ENCODE measurements around the gene SEMA5A. TPM values are rescaled to one million over a fixed set of nuclear protein-coding genes. Genes with fewer than 3 reads are reported as not detected.
A peak's percentile ranks its signal among the peaks of the same experiment; 100 is the strongest.

Gene SEMA5A
- total RNA-seq, 1 donor from 2014 or later: 13.8 TPM

GRCh38 chr5:9201011-9201410, 344.9 kb downstream of the SEMA5A start:
- H3K27ac ChIP-seq (ENCODE audit: low read depth, low read length): no peak overlapping the region
- TF ChIP-seq EZH2 (IDR thresholded peaks at IDR 0.05; ENCODE audit: insufficient read depth, low read length): no peak
- TF ChIP-seq CTCF (IDR thresholded peaks at IDR 0.05; ENCODE audit: insufficient read depth, low read depth, low read length): no peak
- no peaks in the 10 kb centered on the region for H3K27me3 ChIP-seq (ENCODE audit: insufficient read depth, low read length)
- H4K20me1 ChIP-seq (ENCODE audit: insufficient read depth, low read length): no peaks in the 10 kb centered on the region
- H3K36me3 ChIP-seq (ENCODE audit: insufficient read depth, low read length): no peaks in the 10 kb centered on the region
- no peaks in the 10 kb centered on the region for H3K79me2 ChIP-seq (ENCODE audit: insufficient read depth, low read length)
- H2AFZ ChIP-seq (ENCODE audit: low read depth, low read length): no peak overlapping the region
- Mint-ChIP-seq H3K4me1 (ENCODE audit: low read depth, unreplicated experiment) (peaks cover 12% of the 10 kb centered on the region), H3K36me3 (ENCODE audit: low read depth, unreplicated experiment) (no peaks in the 10 kb centered on the region), H3K9me3 (ENCODE audit: unreplicated experiment) (peaks cover 5% of the 10 kb centered on the region), H3K27me3 (ENCODE audit: low read depth, unreplicated experiment) (no peaks in the 10 kb centered on the region), H3K27ac (ENCODE audit: unreplicated experiment) (no peak overlapping the region), H3K4me3 (ENCODE audit: unreplicated experiment) (no peak overlapping the region)
- H3K4me1 ChIP-seq (ENCODE audit: insufficient read depth, low read length): peaks cover 22% of the 10 kb centered on the region
- FAIRE-seq: no peak
- no peak overlapping the region for H3K9ac ChIP-seq (ENCODE audit: low read length)
- H3K4me2 ChIP-seq (ENCODE audit: low read length): no peak overlapping the region
- DNase-seq (ENCODE audit: low read depth): no peak
- H3K9me3 ChIP-seq (ENCODE audit: insufficient read depth, low read depth, low read length): no peaks in the 10 kb centered on the region
- H3K4me3 ChIP-seq (ENCODE audit: insufficient read depth, low read depth, low read length): no peak overlapping the region

GRCh38 chr5:9198394-9198793, 347.5 kb downstream of the SEMA5A start:
- FAIRE-seq (no peak), DNase-seq (ENCODE audit: low read depth) (peak; percentile 29)
- Histone ChIP-seq H3K4me3 (ENCODE audit: insufficient read depth, low read depth, low read length) (no peak overlapping the region), H4K20me1 (ENCODE audit: insufficient read depth, low read length) (no peaks in the 10 kb centered on the region), H3K9ac (ENCODE audit: low read length) (peak overlapping the region; percentile 7), H3K9me3 (ENCODE audit: insufficient read depth, low read depth, low read length) (no peaks in the 10 kb centered on the region), H3K4me1 (ENCODE audit: insufficient read depth, low read length) (peaks cover 34% of the 10 kb centered on the region), H3K27me3 (ENCODE audit: insufficient read depth, low read length) (no peaks in the 10 kb centered on the region), H3K4me2 (ENCODE audit: low read length) (peak overlapping the region; percentile 44), H2AFZ (ENCODE audit: low read depth, low read length) (no peak overlapping the region), H3K36me3 (ENCODE audit: insufficient read depth, low read length) (no peaks in the 10 kb centered on the region), H3K79me2 (ENCODE audit: insufficient read depth, low read length) (no peaks in the 10 kb centered on the region), H3K27ac (ENCODE audit: low read depth, low read length) (peak overlapping the region; percentile 50)
- TF ChIP-seq CTCF (IDR thresholded peaks at IDR 0.05; ENCODE audit: insufficient read depth, low read depth, low read length): no peak
- TF ChIP-seq EZH2 (IDR thresholded peaks at IDR 0.05; ENCODE audit: insufficient read depth, low read length): no peak
- Mint-ChIP-seq H3K27me3 (ENCODE audit: low read depth, unreplicated experiment) (no peaks in the 10 kb centered on the region), H3K27ac (ENCODE audit: unreplicated experiment) (no peak overlapping the region), H3K4me3 (ENCODE audit: unreplicated experiment) (no peak overlapping the region), H3K4me1 (ENCODE audit: low read depth, unreplicated experiment) (peaks cover 16% of the 10 kb centered on the region), H3K36me3 (ENCODE audit: low read depth, unreplicated experiment) (no peaks in the 10 kb centered on the region), H3K9me3 (ENCODE audit: unreplicated experiment) (peaks cover 3% of the 10 kb centered on the region)

- H3K9me3 Mint-ChIP-seq (ENCODE audit: unreplicated experiment): peaks cover 3% of the 10 kb centered on the region
These were observed 348.0 kb downstream of the SEMA5A start for GRCh38 chr5:9197881-9198260.

More at GRCh38 chr5:9197881-9198260, 348.0 kb downstream of the SEMA5A start:
- H3K9ac ChIP-seq (ENCODE audit: low read length): peak overlapping the region; percentile 7
- no peaks in the 10 kb centered on the region for H3K79me2 ChIP-seq (ENCODE audit: insufficient read depth, low read length)
- no peak for TF ChIP-seq EZH2 (IDR thresholded peaks at IDR 0.05; ENCODE audit: insufficient read depth, low read length)
- no peak overlapping the region for H3K27ac Mint-ChIP-seq (ENCODE audit: unreplicated experiment)
- no peaks in the 10 kb centered on the region for H3K27me3 Mint-ChIP-seq (ENCODE audit: low read depth, unreplicated experiment)
- no peak overlapping the region for H2AFZ ChIP-seq (ENCODE audit: low read depth, low read length)
- FAIRE-seq (no peak), DNase-seq (ENCODE audit: low read depth) (peak; percentile 61)
- H3K4me1 Mint-ChIP-seq (ENCODE audit: low read depth, unreplicated experiment): peaks cover 16% of the 10 kb centered on the region
- H3K4me3 ChIP-seq (ENCODE audit: insufficient read depth, low read depth, low read length): no peak overlapping the region
- H3K4me2 ChIP-seq (ENCODE audit: low read length): peak overlapping the region; percentile 44
- no peaks in the 10 kb centered on the region for H3K9me3 ChIP-seq (ENCODE audit: insufficient read depth, low read depth, low read length)
- peaks cover 34% of the 10 kb centered on the region for H3K4me1 ChIP-seq (ENCODE audit: insufficient read depth, low read length)
- H3K27me3 ChIP-seq (ENCODE audit: insufficient read depth, low read length): no peaks in the 10 kb centered on the region
- no peaks in the 10 kb centered on the region for H4K20me1 ChIP-seq (ENCODE audit: insufficient read depth, low read length)
- no peaks in the 10 kb centered on the region for H3K36me3 Mint-ChIP-seq (ENCODE audit: low read depth, unreplicated experiment)
- H3K36me3 ChIP-seq (ENCODE audit: insufficient read depth, low read length): no peaks in the 10 kb centered on the region
- H3K4me3 Mint-ChIP-seq (ENCODE audit: unreplicated experiment): no peak overlapping the region
- H3K27ac ChIP-seq (ENCODE audit: low read depth, low read length): peak overlapping the region; percentile 50

Data from astrocyte (in vitro differentiated cells and primary cell).